ENCODE measurements around the gene COL5A1.

COL5A1 gene

GRCh38 chr9:134826336-134827285, 185.0 kb downstream of the COL5A1 start:
- peaks cover 0 to 42% (median 8%) of the 10 kb centered on the region in 4 experiments for H3K36me3 ChIP-seq (ENCODE audit: control insufficient read depth in 4 of 4, insufficient read depth in 4 of 4, low read length in 3 of 4)
- CTCF ChIA-PET = no interaction called here
- H3K9me3 ChIP-seq (ENCODE audit: control extremely low read depth in 1 of 5, control insufficient read depth in 4 of 5, insufficient read depth in 2 of 5, low read depth in 1 of 5, low read length in 4 of 5) = no peaks in the 10 kb centered on the region
- WGBS (ENCODE audit: insufficient coverage) = 94% methylated on average over 13 of the region's 21 CpGs
- no peak overlapping the region for H3K4me3 ChIP-seq (ENCODE audit: control insufficient read depth in 1 of 7, extremely low read depth in 1 of 7, insufficient read depth in 4 of 7, low read depth in 2 of 7, low read length in 6 of 7)
- no peak for DNase-seq
- POLR2A ChIA-PET = no interaction called here
- H3K27me3 ChIP-seq (replicated peaks in 2 of 5; ENCODE audit: control insufficient read depth in 4 of 5, insufficient read depth in 5 of 5, low read length in 4 of 5) = no peaks in the 10 kb centered on the region
- H3K27ac ChIP-seq (ENCODE audit: insufficient read depth in 1 of 2, low read depth in 1 of 2, low read length in 2 of 2, poor library complexity in 1 of 2, severe bottlenecking in 2 of 2) = no peak overlapping the region
- no peaks in the 10 kb centered on the region for H3K4me1 ChIP-seq (ENCODE audit: control extremely low read depth in 1 of 4, control insufficient read depth in 4 of 4, insufficient read depth in 4 of 4, low read length in 3 of 4)

GRCh38 chr9:134827559-134827958, 186.0 kb downstream of the COL5A1 start:
- no peak for DNase-seq
- peaks cover 0 to 42% (median 8%) of the 10 kb centered on the region in 4 experiments for H3K36me3 ChIP-seq (ENCODE audit: control insufficient read depth in 4 of 4, insufficient read depth in 4 of 4, low read length in 3 of 4)
- H3K9me3 ChIP-seq (ENCODE audit: control extremely low read depth in 1 of 5, control insufficient read depth in 4 of 5, insufficient read depth in 2 of 5, low read depth in 1 of 5, low read length in 4 of 5) = no peaks in the 10 kb centered on the region
- no peak overlapping the region for H3K4me3 ChIP-seq (ENCODE audit: control insufficient read depth in 1 of 7, extremely low read depth in 1 of 7, insufficient read depth in 4 of 7, low read depth in 2 of 7, low read length in 6 of 7)
- ChIA-PET CTCF (no interaction called here), POLR2A (no interaction called here)
- no peaks in the 10 kb centered on the region for H3K4me1 ChIP-seq (ENCODE audit: control extremely low read depth in 1 of 4, control insufficient read depth in 4 of 4, insufficient read depth in 4 of 4, low read length in 3 of 4)
- no peaks in the 10 kb centered on the region for H3K27me3 ChIP-seq (replicated peaks in 2 of 5; ENCODE audit: control insufficient read depth in 4 of 5, insufficient read depth in 5 of 5, low read length in 4 of 5)
- WGBS (ENCODE audit: insufficient coverage) = 98% methylated on average over 18 of the region's 19 CpGs
- H3K27ac ChIP-seq (ENCODE audit: insufficient read depth in 1 of 2, low read depth in 1 of 2, low read length in 2 of 2, poor library complexity in 1 of 2, severe bottlenecking in 2 of 2) = no peak overlapping the region

GRCh38 chr9:134827993-134828392, 186.4 kb downstream of the COL5A1 start:
- H3K27me3 ChIP-seq (replicated peaks in 2 of 5; ENCODE audit: control insufficient read depth in 4 of 5, insufficient read depth in 5 of 5, low read length in 4 of 5) = no peaks in the 10 kb centered on the region
- 95% methylated on average over 8 of the region's 12 CpGs for WGBS (ENCODE audit: insufficient coverage)
- H3K36me3 ChIP-seq (ENCODE audit: control insufficient read depth in 4 of 4, insufficient read depth in 4 of 4, low read length in 3 of 4) = peaks cover 0 to 42% (median 8%) of the 10 kb centered on the region in 4 experiments
- H3K9me3 ChIP-seq (ENCODE audit: control extremely low read depth in 1 of 5, control insufficient read depth in 4 of 5, insufficient read depth in 2 of 5, low read depth in 1 of 5, low read length in 4 of 5) = no peaks in the 10 kb centered on the region
- DNase-seq = no peak
- no peak overlapping the region for H3K27ac ChIP-seq (ENCODE audit: insufficient read depth in 1 of 2, low read depth in 1 of 2, low read length in 2 of 2, poor library complexity in 1 of 2, severe bottlenecking in 2 of 2)
- H3K4me3 ChIP-seq (ENCODE audit: control insufficient read depth in 1 of 7, extremely low read depth in 1 of 7, insufficient read depth in 4 of 7, low read depth in 2 of 7, low read length in 6 of 7) = no peak overlapping the region
- ChIA-PET POLR2A (no interaction called here), CTCF (no interaction called here)
- H3K4me1 ChIP-seq (ENCODE audit: control extremely low read depth in 1 of 4, control insufficient read depth in 4 of 4, insufficient read depth in 4 of 4, low read length in 3 of 4) = no peaks in the 10 kb centered on the region

- Histone ChIP-seq H3K27ac (ENCODE audit: insufficient read depth in 1 of 2, low read depth in 1 of 2, low read length in 2 of 2, poor library complexity in 1 of 2, severe bottlenecking in 2 of 2) (no peak overlapping the region), H3K36me3 (ENCODE audit: control insufficient read depth in 4 of 4, insufficient read depth in 4 of 4, low read length in 3 of 4) (peaks cover 0 to 37% (median 8%) of the 10 kb centered on the region in 4 experiments), H3K27me3 (replicated peaks in 2 of 5; ENCODE audit: control insufficient read depth in 4 of 5, insufficient read depth in 5 of 5, low read length in 4 of 5) (no peaks in the 10 kb centered on the region), H3K4me1 (ENCODE audit: control extremely low read depth in 1 of 4, control insufficient read depth in 4 of 4, insufficient read depth in 4 of 4, low read length in 3 of 4) (no peaks in the 10 kb centered on the region), H3K4me3 (ENCODE audit: control insufficient read depth in 1 of 7, extremely low read depth in 1 of 7, insufficient read depth in 4 of 7, low read depth in 2 of 7, low read length in 6 of 7) (no peak overlapping the region), H3K9me3 (ENCODE audit: control extremely low read depth in 1 of 5, control insufficient read depth in 4 of 5, insufficient read depth in 2 of 5, low read depth in 1 of 5, low read length in 4 of 5) (no peaks in the 10 kb centered on the region)
- POLR2A ChIA-PET = no interaction called here
- CTCF ChIA-PET = no interaction called here
- DNase-seq = no peak
- WGBS (ENCODE audit: insufficient coverage) = 100% methylated on average over 1 of the region's 11 CpGs
Measured at GRCh38 chr9:134828892-134829291, 187.3 kb downstream of the COL5A1 start.

- Histone ChIP-seq H3K27ac (ENCODE audit: insufficient read depth in 1 of 2, low read depth in 1 of 2, low read length in 2 of 2, poor library complexity in 1 of 2, severe bottlenecking in 2 of 2) (no peak overlapping the region), H3K9me3 (ENCODE audit: control extremely low read depth in 1 of 5, control insufficient read depth in 4 of 5, insufficient read depth in 2 of 5, low read depth in 1 of 5, low read length in 4 of 5) (no peaks in the 10 kb centered on the region), H3K4me1 (ENCODE audit: control extremely low read depth in 1 of 4, control insufficient read depth in 4 of 4, insufficient read depth in 4 of 4, low read length in 3 of 4) (no peaks in the 10 kb centered on the region), H3K36me3 (ENCODE audit: control insufficient read depth in 4 of 4, insufficient read depth in 4 of 4, low read length in 3 of 4) (peaks cover 0 to 34% (median 8%) of the 10 kb centered on the region in 4 experiments), H3K4me3 (ENCODE audit: control insufficient read depth in 1 of 7, extremely low read depth in 1 of 7, insufficient read depth in 4 of 7, low read depth in 2 of 7, low read length in 6 of 7) (no peak overlapping the region), H3K27me3 (replicated peaks in 2 of 5; ENCODE audit: control insufficient read depth in 4 of 5, insufficient read depth in 5 of 5, low read length in 4 of 5) (no peaks in the 10 kb centered on the region)
- ChIA-PET CTCF (no interaction called here), POLR2A (no interaction called here)
- DNase-seq = no peak
- WGBS (ENCODE audit: insufficient coverage) = 97% methylated on average over 35 of the region's 35 CpGs
Measured at GRCh38 chr9:134829356-134829937, 187.8 kb downstream of the COL5A1 start.

GRCh38 chr9:134830126-134830525, 188.5 kb downstream of the COL5A1 start:
- no peak for DNase-seq
- 95% methylated on average over 19 of the region's 19 CpGs for WGBS (ENCODE audit: insufficient coverage)
- H3K36me3 ChIP-seq (ENCODE audit: control insufficient read depth in 4 of 4, insufficient read depth in 4 of 4, low read length in 3 of 4) = peaks cover 0 to 28% (median 8%) of the 10 kb centered on the region in 4 experiments

More at GRCh38 chr9:134830126-134830525, 188.5 kb downstream of the COL5A1 start:
- no peak overlapping the region for H3K27ac ChIP-seq (ENCODE audit: insufficient read depth in 1 of 2, low read depth in 1 of 2, low read length in 2 of 2, poor library complexity in 1 of 2, severe bottlenecking in 2 of 2)
- CTCF ChIA-PET = no interaction called here
- no peak overlapping the region for H3K4me3 ChIP-seq (ENCODE audit: control insufficient read depth in 1 of 7, extremely low read depth in 1 of 7, insufficient read depth in 4 of 7, low read depth in 2 of 7, low read length in 6 of 7)
- no peaks in the 10 kb centered on the region for H3K4me1 ChIP-seq (ENCODE audit: control extremely low read depth in 1 of 4, control insufficient read depth in 4 of 4, insufficient read depth in 4 of 4, low read length in 3 of 4)
- POLR2A ChIA-PET = no interaction called here
- no peaks in the 10 kb centered on the region for H3K9me3 ChIP-seq (ENCODE audit: control extremely low read depth in 1 of 5, control insufficient read depth in 4 of 5, insufficient read depth in 2 of 5, low read depth in 1 of 5, low read length in 4 of 5)
- no peaks in the 10 kb centered on the region for H3K27me3 ChIP-seq (replicated peaks in 2 of 5; ENCODE audit: control insufficient read depth in 4 of 5, insufficient read depth in 5 of 5, low read length in 4 of 5)

Measured in common myeloid progenitor, CD34-positive (primary cell).